ENCODE results near the gene RAB40B. TPM values are rescaled to one million over a fixed set of nuclear protein-coding genes. Genes with fewer than 3 reads are reported as not detected.

Gene RAB40B
- total and polyA plus RNA-seq, 2 of the 4 experiments (the other 2 are of a cell fraction) = 14.9 to 20.0 TPM

DNA sequence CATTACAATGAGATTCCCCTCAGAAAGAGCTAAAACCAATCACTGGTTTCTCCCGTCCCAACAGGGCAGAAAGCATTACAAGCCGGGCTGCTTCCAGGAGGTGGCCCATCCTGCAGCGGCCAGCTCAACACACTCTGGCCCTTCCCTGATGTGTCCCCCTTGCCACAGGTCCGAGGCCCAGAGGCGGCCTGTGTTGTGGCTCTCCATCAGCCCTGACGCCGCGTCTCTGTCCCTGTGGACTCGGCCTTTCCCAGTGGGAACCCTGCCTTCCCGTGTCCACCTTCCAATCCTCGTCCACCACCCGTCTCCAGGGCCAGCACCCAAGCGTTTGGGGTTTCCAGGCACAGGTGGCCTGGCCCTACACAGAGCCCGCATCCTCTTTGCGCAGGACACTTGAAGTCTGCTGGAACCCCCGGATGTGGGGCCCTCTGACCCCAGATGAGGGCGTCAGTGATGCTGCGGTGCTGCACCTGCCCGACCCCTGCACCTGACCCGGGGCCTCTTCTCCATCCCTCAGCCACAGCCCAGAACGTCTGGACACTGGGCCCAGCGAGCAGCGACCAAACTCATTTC is 21.1 kb downstream of the RAB40B start:
- dilution Hi-C loops (cut with HindIII; ENCODE audit: low sequenced_read_pairs, unreplicated experiment) = no loop called here
- H3K56ac ChIP-seq (ENCODE audit: extremely low read depth, insufficient read depth, low read length) = no peak overlapping the region
- no peak overlapping the region for H3K9ac ChIP-seq (ENCODE audit: low read depth, low read length)
- in situ Hi-C loops (cut with MboI; ENCODE audit: low sequenced_read_pairs) = no loop called here
- ChIA-PET POLR2A (ENCODE audit: unreplicated experiment) (no interaction called here), CTCF (no interaction called here)
- no peak overlapping the region for H2AFZ ChIP-seq (replicated peaks; ENCODE audit: low read length, poor library complexity)
- H3K4me2 ChIP-seq (ENCODE audit: low read depth, low read length) = no peak overlapping the region
- intact Hi-C loops (cut with micrococcal nuclease) = no loop called here
- no peaks in the 10 kb centered on the region for H3K36me3 ChIP-seq (ENCODE audit: control insufficient read depth, insufficient read depth, low read length)
- BruUV-seq (replicated peaks) = no TSS peak
- H2BK5ac ChIP-seq (ENCODE audit: low read depth, low read length, poor library complexity, severe bottlenecking) = no peak overlapping the region
- H4K8ac ChIP-seq (ENCODE audit: low read depth in 2 of 2, low read length in 2 of 2) = no peak overlapping the region
- no peak for DNase-seq
- H4K20me1 ChIP-seq (ENCODE audit: insufficient read depth, low read length) = peaks cover 3% of the 10 kb centered on the region; the same call in 1 of the 2 replicates
- H3K4ac ChIP-seq (ENCODE audit: low read depth, low read length) = no peak overlapping the region
- H2BK20ac ChIP-seq (ENCODE audit: low read depth, low read length) = no peak overlapping the region
- no peak overlapping the region for H4K5ac ChIP-seq (ENCODE audit: low read depth, low read length)
- ATAC-seq (ENCODE audit: low read depth) = no peak
- TF ChIP-seq, protein P1, sequence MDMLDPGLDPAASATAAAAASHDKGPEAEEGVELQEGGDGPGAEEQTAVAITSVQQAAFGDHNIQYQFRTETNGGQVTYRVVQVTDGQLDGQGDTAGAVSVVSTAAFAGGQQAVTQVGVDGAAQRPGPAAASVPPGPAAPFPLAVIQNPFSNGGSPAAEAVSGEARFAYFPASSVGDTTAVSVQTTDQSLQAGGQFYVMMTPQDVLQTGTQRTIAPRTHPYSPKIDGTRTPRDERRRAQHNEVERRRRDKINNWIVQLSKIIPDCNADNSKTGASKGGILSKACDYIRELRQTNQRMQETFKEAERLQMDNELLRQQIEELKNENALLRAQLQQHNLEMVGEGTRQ (IDR thresholded peaks at IDR 0.05; ENCODE audit: low read depth, low read length) = no peak
- TF ChIP-seq FOS (IDR thresholded peaks at IDR 0.05; ENCODE audit: low read depth, low read length) (no peak), MAFK (IDR thresholded peaks at IDR 0.05; ENCODE audit: low read depth, low read length) (no peak), MAZ (IDR thresholded peaks at IDR 0.05; ENCODE audit: borderline replicate concordance, low read depth, low read length) (no peak), RCOR1 (IDR thresholded peaks at IDR 0.05; ENCODE audit: insufficient replicate concordance, low read length) (no peak), NFE2L2 (IDR thresholded peaks at IDR 0.05; ENCODE audit: low read depth, low read length) (no peak), CEBPB (IDR thresholded peaks at IDR 0.05; ENCODE audit: low read depth, low read length) (no peak), SMC3 (IDR thresholded peaks at IDR 0.05; ENCODE audit: low read depth, low read length) (no peak)
- TF ChIP-seq, protein P2, sequence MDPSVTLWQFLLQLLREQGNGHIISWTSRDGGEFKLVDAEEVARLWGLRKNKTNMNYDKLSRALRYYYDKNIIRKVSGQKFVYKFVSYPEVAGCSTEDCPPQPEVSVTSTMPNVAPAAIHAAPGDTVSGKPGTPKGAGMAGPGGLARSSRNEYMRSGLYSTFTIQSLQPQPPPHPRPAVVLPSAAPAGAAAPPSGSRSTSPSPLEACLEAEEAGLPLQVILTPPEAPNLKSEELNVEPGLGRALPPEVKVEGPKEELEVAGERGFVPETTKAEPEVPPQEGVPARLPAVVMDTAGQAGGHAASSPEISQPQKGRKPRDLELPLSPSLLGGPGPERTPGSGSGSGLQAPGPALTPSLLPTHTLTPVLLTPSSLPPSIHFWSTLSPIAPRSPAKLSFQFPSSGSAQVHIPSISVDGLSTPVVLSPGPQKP (IDR thresholded peaks at IDR 0.05; ENCODE audit: borderline replicate concordance, low read depth, low read length) = no peak
- TF ChIP-seq, protein P3, sequence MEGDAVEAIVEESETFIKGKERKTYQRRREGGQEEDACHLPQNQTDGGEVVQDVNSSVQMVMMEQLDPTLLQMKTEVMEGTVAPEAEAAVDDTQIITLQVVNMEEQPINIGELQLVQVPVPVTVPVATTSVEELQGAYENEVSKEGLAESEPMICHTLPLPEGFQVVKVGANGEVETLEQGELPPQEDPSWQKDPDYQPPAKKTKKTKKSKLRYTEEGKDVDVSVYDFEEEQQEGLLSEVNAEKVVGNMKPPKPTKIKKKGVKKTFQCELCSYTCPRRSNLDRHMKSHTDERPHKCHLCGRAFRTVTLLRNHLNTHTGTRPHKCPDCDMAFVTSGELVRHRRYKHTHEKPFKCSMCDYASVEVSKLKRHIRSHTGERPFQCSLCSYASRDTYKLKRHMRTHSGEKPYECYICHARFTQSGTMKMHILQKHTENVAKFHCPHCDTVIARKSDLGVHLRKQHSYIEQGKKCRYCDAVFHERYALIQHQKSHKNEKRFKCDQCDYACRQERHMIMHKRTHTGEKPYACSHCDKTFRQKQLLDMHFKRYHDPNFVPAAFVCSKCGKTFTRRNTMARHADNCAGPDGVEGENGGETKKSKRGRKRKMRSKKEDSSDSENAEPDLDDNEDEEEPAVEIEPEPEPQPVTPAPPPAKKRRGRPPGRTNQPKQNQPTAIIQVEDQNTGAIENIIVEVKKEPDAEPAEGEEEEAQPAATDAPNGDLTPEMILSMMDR (conservative IDR thresholded peaks at IDR 0.05; ENCODE audit: low read depth, low read length) = no peak
- no peaks in the 10 kb centered on the region; the same call in 1 of the 2 replicates for H3K4me1 ChIP-seq (ENCODE audit: control insufficient read depth, insufficient read depth, low read length)
- H3K27me3 ChIP-seq (ENCODE audit: control insufficient read depth, insufficient read depth, low read length) = no peaks in the 10 kb centered on the region
- H3K9me1 ChIP-seq (ENCODE audit: insufficient read depth, low read length) = peaks cover 2% of the 10 kb centered on the region; the same call in 1 of the 2 replicates
- no peak overlapping the region for H2AK5ac ChIP-seq (ENCODE audit: low read depth, low read length)
- H3K4me3 ChIP-seq (ENCODE audit: insufficient read depth, low read depth, low read length) = no peak overlapping the region
- H3K18ac ChIP-seq (ENCODE audit: low read depth, low read length) = no peak overlapping the region
- peaks cover 5% of the 10 kb centered on the region for H3K9me3 ChIP-seq (ENCODE audit: control insufficient read depth, insufficient read depth, low read length)
- no peak overlapping the region for H2BK15ac ChIP-seq (ENCODE audit: low read depth, low read length)
- H2BK120ac ChIP-seq (ENCODE audit: low read depth, low read length) = no peak overlapping the region
- 90% methylated on average over 14 of the region's 23 CpGs; no CpG with 5 or more reads in 1 of the 2 experiments for WGBS, 2 experiments (ENCODE audit: extremely low coverage in 2 of 2, insufficient read length in 1 of 2)
- H3K23ac ChIP-seq (ENCODE audit: low read depth, low read length) = no peak overlapping the region
- H3K79me1 ChIP-seq (ENCODE audit: low read depth in 1 of 2, low read length in 2 of 2) = peaks cover 0 to 3% of the 10 kb centered on the region in 2 experiments; a peak in 1 of 4 replicates
- H4K91ac ChIP-seq (ENCODE audit: insufficient read depth, low read depth, low read length) = no peak overlapping the region
- H3K27ac ChIP-seq (ENCODE audit: insufficient read depth, low read length) = no peak overlapping the region
- H3K14ac ChIP-seq (replicated peaks; ENCODE audit: low read depth, low read length) = no peak overlapping the region
- no peak overlapping the region for H2AK9ac ChIP-seq (replicated peaks; ENCODE audit: low read depth, low read length, poor library complexity)
